ENCODE data around the gene TMEM35B.

Gene TMEM35B

GRCh38 chr1:34975771-34976170 lies 9.4 kb downstream of the TMEM35B start:
- Histone ChIP-seq H3K18ac (ENCODE audit: low read length) (no peak overlapping the region), H4K5ac (ENCODE audit: low read length) (no peak overlapping the region), H2BK5ac (ENCODE audit: low read length) (no peak overlapping the region), H3K27ac (ENCODE audit: low read depth, low read length) (no peak overlapping the region), H3K23ac (ENCODE audit: low read length) (no peak overlapping the region), H3K9ac (ENCODE audit: low read length) (no peak overlapping the region), H2AK5ac (ENCODE audit: low read length) (no peak overlapping the region), H3K79me1 (ENCODE audit: low read length) (no peaks in the 10 kb centered on the region), H3K36me3 (ENCODE audit: control insufficient read depth, insufficient read depth, low read length) (no peaks in the 10 kb centered on the region), H3K4ac (ENCODE audit: low read depth, low read length) (no peak overlapping the region), H3K79me2 (ENCODE audit: control insufficient read depth, insufficient read depth, low read length) (no peaks in the 10 kb centered on the region), H2BK120ac (ENCODE audit: low read depth, low read length) (no peak overlapping the region), H3K56ac (ENCODE audit: low read length) (no peak overlapping the region), H4K8ac (ENCODE audit: low read depth, low read length) (no peak overlapping the region), H2BK15ac (replicated peaks; ENCODE audit: low read depth) (no peak overlapping the region), H3K27me3 (ENCODE audit: insufficient read depth, low read length, poor library complexity) (no peaks in the 10 kb centered on the region), H3K4me1 (ENCODE audit: control insufficient read depth, low read depth, low read length) (no peaks in the 10 kb centered on the region), H3K4me2 (ENCODE audit: low read length) (no peak overlapping the region), H3K4me3 (ENCODE audit: low read length) (no peak overlapping the region)
- DNase-seq = peak; percentile 14
- WGBS (ENCODE audit: extremely low coverage, insufficient coverage, low lambda C conversion rate) = no CpG with 5 or more reads among the region's 6 CpGs

GRCh38 chr1:34975338-34975737 lies 9.8 kb downstream of the TMEM35B start:
- H2AK5ac ChIP-seq (ENCODE audit: low read length) = no peak overlapping the region
- H3K4me1 ChIP-seq (ENCODE audit: control insufficient read depth, low read depth, low read length) = no peaks in the 10 kb centered on the region
- no peak overlapping the region for H4K8ac ChIP-seq (ENCODE audit: low read depth, low read length)
- no peaks in the 10 kb centered on the region for H3K27me3 ChIP-seq (ENCODE audit: insufficient read depth, low read length, poor library complexity)
- H3K36me3 ChIP-seq (ENCODE audit: control insufficient read depth, insufficient read depth, low read length) = no peaks in the 10 kb centered on the region
- no peak overlapping the region for H4K5ac ChIP-seq (ENCODE audit: low read length)
- no peak overlapping the region for H3K23ac ChIP-seq (ENCODE audit: low read length)
- H3K18ac ChIP-seq (ENCODE audit: low read length) = no peak overlapping the region
- H2BK120ac ChIP-seq (ENCODE audit: low read depth, low read length) = no peak overlapping the region
- no peak overlapping the region for H3K9ac ChIP-seq (ENCODE audit: low read length)
- no peak overlapping the region for H3K4ac ChIP-seq (ENCODE audit: low read depth, low read length)
- peak; percentile 61 for DNase-seq
- no peak overlapping the region for H3K4me3 ChIP-seq (ENCODE audit: low read length)
- H3K4me2 ChIP-seq (ENCODE audit: low read length) = no peak overlapping the region
- WGBS (ENCODE audit: extremely low coverage, insufficient coverage, low lambda C conversion rate) = no CpG with 5 or more reads among the region's 3 CpGs
- H2BK15ac ChIP-seq (replicated peaks; ENCODE audit: low read depth) = no peak overlapping the region
- H3K79me1 ChIP-seq (ENCODE audit: low read length) = no peaks in the 10 kb centered on the region
- no peak overlapping the region for H3K27ac ChIP-seq (ENCODE audit: low read depth, low read length)
- no peak overlapping the region for H2BK5ac ChIP-seq (ENCODE audit: low read length)
- H3K56ac ChIP-seq (ENCODE audit: low read length) = no peak overlapping the region
- no peaks in the 10 kb centered on the region for H3K79me2 ChIP-seq (ENCODE audit: control insufficient read depth, insufficient read depth, low read length)

GRCh38 chr1:34974626-34975025 lies 10.5 kb downstream of the TMEM35B start:
- no peaks in the 10 kb centered on the region for H3K36me3 ChIP-seq (ENCODE audit: control insufficient read depth, insufficient read depth, low read length)
- H2BK15ac ChIP-seq (replicated peaks; ENCODE audit: low read depth) = no peak overlapping the region
- no peak overlapping the region for H3K4me2 ChIP-seq (ENCODE audit: low read length)
- H3K4ac ChIP-seq (ENCODE audit: low read depth, low read length) = no peak overlapping the region
- no peak overlapping the region for H3K27ac ChIP-seq (ENCODE audit: low read depth, low read length)
- H3K56ac ChIP-seq (ENCODE audit: low read length) = no peak overlapping the region
- no peak overlapping the region for H3K18ac ChIP-seq (ENCODE audit: low read length)
- H3K23ac ChIP-seq (ENCODE audit: low read length) = no peak overlapping the region
- H4K5ac ChIP-seq (ENCODE audit: low read length) = no peak overlapping the region
- H3K79me2 ChIP-seq (ENCODE audit: control insufficient read depth, insufficient read depth, low read length) = no peaks in the 10 kb centered on the region
- WGBS (ENCODE audit: extremely low coverage, insufficient coverage, low lambda C conversion rate) = no CpG with 5 or more reads among the region's 8 CpGs
- H2BK120ac ChIP-seq (ENCODE audit: low read depth, low read length) = no peak overlapping the region
- H3K4me3 ChIP-seq (ENCODE audit: low read length) = no peak overlapping the region
- no peak overlapping the region for H2AK5ac ChIP-seq (ENCODE audit: low read length)
- no peak for DNase-seq
- H3K4me1 ChIP-seq (ENCODE audit: control insufficient read depth, low read depth, low read length) = no peaks in the 10 kb centered on the region
- no peaks in the 10 kb centered on the region for H3K27me3 ChIP-seq (ENCODE audit: insufficient read depth, low read length, poor library complexity)
- no peak overlapping the region for H4K8ac ChIP-seq (ENCODE audit: low read depth, low read length)
- H2BK5ac ChIP-seq (ENCODE audit: low read length) = no peak overlapping the region
- H3K9ac ChIP-seq (ENCODE audit: low read length) = no peak overlapping the region
- H3K79me1 ChIP-seq (ENCODE audit: low read length) = no peaks in the 10 kb centered on the region

DNA sequence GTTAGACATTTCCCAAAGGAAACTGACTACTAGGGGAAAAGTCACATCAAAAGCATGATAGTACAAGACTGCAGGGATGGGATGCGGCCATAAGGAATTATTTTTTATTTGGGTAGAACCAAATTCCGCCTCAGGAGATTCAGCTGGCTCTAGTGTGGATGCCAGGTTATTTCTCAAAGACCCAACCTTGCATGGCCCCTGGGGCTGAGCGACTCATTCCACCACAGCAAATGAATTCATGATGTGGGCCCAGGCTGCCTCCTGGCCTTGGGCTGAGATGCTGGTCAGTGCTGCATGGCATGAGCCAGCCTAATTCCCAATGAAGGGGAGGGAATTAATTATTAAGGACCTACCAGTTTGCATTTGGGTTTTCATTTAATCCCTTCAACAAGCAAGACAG lies 11.8 kb downstream of the TMEM35B start:
- no peak overlapping the region for H3K4me2 ChIP-seq (ENCODE audit: low read length)
- no CpG with 5 or more reads among the region's 3 CpGs for WGBS (ENCODE audit: extremely low coverage, insufficient coverage, low lambda C conversion rate)
- H2BK15ac ChIP-seq (replicated peaks; ENCODE audit: low read depth) = no peak overlapping the region
- DNase-seq = no peak
- no peak overlapping the region for H3K56ac ChIP-seq (ENCODE audit: low read length)
- H3K23ac ChIP-seq (ENCODE audit: low read length) = no peak overlapping the region
- no peaks in the 10 kb centered on the region for H3K79me2 ChIP-seq (ENCODE audit: control insufficient read depth, insufficient read depth, low read length)
- no peak overlapping the region for H3K18ac ChIP-seq (ENCODE audit: low read length)
- H4K8ac ChIP-seq (ENCODE audit: low read depth, low read length) = no peak overlapping the region
- no peak overlapping the region for H3K27ac ChIP-seq (ENCODE audit: low read depth, low read length)
- H2BK5ac ChIP-seq (ENCODE audit: low read length) = no peak overlapping the region
- H3K27me3 ChIP-seq (ENCODE audit: insufficient read depth, low read length, poor library complexity) = no peaks in the 10 kb centered on the region
- no peak overlapping the region for H2AK5ac ChIP-seq (ENCODE audit: low read length)
- no peak overlapping the region for H3K4me3 ChIP-seq (ENCODE audit: low read length)
- no peaks in the 10 kb centered on the region for H3K79me1 ChIP-seq (ENCODE audit: low read length)
- no peak overlapping the region for H2BK120ac ChIP-seq (ENCODE audit: low read depth, low read length)
- H3K36me3 ChIP-seq (ENCODE audit: control insufficient read depth, insufficient read depth, low read length) = no peaks in the 10 kb centered on the region
- no peak overlapping the region for H3K4ac ChIP-seq (ENCODE audit: low read depth, low read length)
- H4K5ac ChIP-seq (ENCODE audit: low read length) = no peak overlapping the region
- no peaks in the 10 kb centered on the region for H3K4me1 ChIP-seq (ENCODE audit: control insufficient read depth, low read depth, low read length)
- H3K9ac ChIP-seq (ENCODE audit: low read length) = no peak overlapping the region

DNA sequence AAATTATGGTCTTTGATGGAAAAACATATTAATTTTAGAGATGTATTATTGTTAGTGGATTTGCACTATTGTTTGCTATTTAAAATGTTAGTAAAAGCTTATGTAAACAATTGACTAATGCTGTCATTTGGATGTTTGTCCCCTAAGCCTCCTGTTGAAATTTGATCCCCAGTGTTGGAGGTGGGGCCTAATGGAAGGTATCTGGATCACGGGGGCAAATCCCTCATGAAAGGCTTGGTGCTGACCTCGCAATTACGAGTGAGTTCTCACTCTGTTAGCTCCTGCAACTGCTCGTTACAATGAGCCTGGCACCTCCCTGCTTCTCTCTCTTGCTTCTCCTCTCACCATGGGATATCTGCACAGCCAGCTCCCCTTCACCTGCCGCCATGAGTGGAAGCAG lies 14.3 kb downstream of the TMEM35B start:
- no peak overlapping the region for H4K8ac ChIP-seq (ENCODE audit: low read depth, low read length)
- no CpG with 5 or more reads among the region's 5 CpGs for WGBS (ENCODE audit: extremely low coverage, insufficient coverage, low lambda C conversion rate)
- no peaks in the 10 kb centered on the region for H3K4me1 ChIP-seq (ENCODE audit: control insufficient read depth, low read depth, low read length)

GRCh38 chr1:34970220-34970735 lies 14.9 kb downstream of the TMEM35B start:
- Histone ChIP-seq H3K56ac (ENCODE audit: low read length) (no peak overlapping the region), H3K23ac (ENCODE audit: low read length) (no peak overlapping the region), H3K79me1 (ENCODE audit: low read length) (no peaks in the 10 kb centered on the region), H4K8ac (ENCODE audit: low read depth, low read length) (no peak overlapping the region), H4K5ac (ENCODE audit: low read length) (no peak overlapping the region), H3K27me3 (ENCODE audit: insufficient read depth, low read length, poor library complexity) (no peaks in the 10 kb centered on the region), H2BK120ac (ENCODE audit: low read depth, low read length) (no peak overlapping the region), H2BK15ac (replicated peaks; ENCODE audit: low read depth) (no peak overlapping the region), H3K79me2 (ENCODE audit: control insufficient read depth, insufficient read depth, low read length) (no peaks in the 10 kb centered on the region), H3K36me3 (ENCODE audit: control insufficient read depth, insufficient read depth, low read length) (no peaks in the 10 kb centered on the region), H2BK5ac (ENCODE audit: low read length) (no peak overlapping the region), H3K4ac (ENCODE audit: low read depth, low read length) (no peak overlapping the region), H3K4me1 (ENCODE audit: control insufficient read depth, low read depth, low read length) (no peaks in the 10 kb centered on the region), H2AK5ac (ENCODE audit: low read length) (no peak overlapping the region), H3K9ac (ENCODE audit: low read length) (no peak overlapping the region), H3K4me3 (ENCODE audit: low read length) (no peak overlapping the region), H3K27ac (ENCODE audit: low read depth, low read length) (no peak overlapping the region), H3K18ac (ENCODE audit: low read length) (no peak overlapping the region), H3K4me2 (ENCODE audit: low read length) (no peak overlapping the region)
- no CpG with 5 or more reads among the region's 5 CpGs for WGBS (ENCODE audit: extremely low coverage, insufficient coverage, low lambda C conversion rate)
- no peak for DNase-seq

More for the DNA sequence above, 14.3 kb downstream of the TMEM35B start:
- peak; percentile 71 for DNase-seq
- Histone ChIP-seq H2BK15ac (replicated peaks; ENCODE audit: low read depth) (no peak overlapping the region), H3K79me2 (ENCODE audit: control insufficient read depth, insufficient read depth, low read length) (no peaks in the 10 kb centered on the region), H2BK5ac (ENCODE audit: low read length) (no peak overlapping the region), H3K27me3 (ENCODE audit: insufficient read depth, low read length, poor library complexity) (no peaks in the 10 kb centered on the region), H3K4me3 (ENCODE audit: low read length) (no peak overlapping the region), H3K56ac (ENCODE audit: low read length) (no peak overlapping the region), H3K4ac (ENCODE audit: low read depth, low read length) (no peak overlapping the region), H3K9ac (ENCODE audit: low read length) (no peak overlapping the region), H3K18ac (ENCODE audit: low read length) (no peak overlapping the region), H3K4me2 (ENCODE audit: low read length) (no peak overlapping the region), H2AK5ac (ENCODE audit: low read length) (no peak overlapping the region), H4K5ac (ENCODE audit: low read length) (no peak overlapping the region), H2BK120ac (ENCODE audit: low read depth, low read length) (no peak overlapping the region), H3K23ac (ENCODE audit: low read length) (no peak overlapping the region), H3K79me1 (ENCODE audit: low read length) (no peaks in the 10 kb centered on the region), H3K36me3 (ENCODE audit: control insufficient read depth, insufficient read depth, low read length) (no peaks in the 10 kb centered on the region), H3K27ac (ENCODE audit: low read depth, low read length) (no peak overlapping the region)

All from mesendoderm (in vitro differentiated cells).